DOHH2 (cell line): Measurements from ENCODE around the gene GCNT2.

ENCODE experiments used
- H3F3A ChIP-seq: fragments of 200-600 bp; sonication (generic), shearing (Covaris generic); 2 replicates; pipeline ENCODE4 v1.6.0; 2016; ENCODE audit warnings: antibody characterized with exemption, mild to moderate bottlenecking; ENCODE audit not compliant: control insufficient read depth, insufficient read depth
- H3K27ac ChIP-seq: fragments of 200-600 bp; sonication (generic); 2 replicates; pipeline ENCODE4 v1.5.1; 2014; ENCODE audit warnings: low read depth, mild to moderate bottlenecking, low read length, moderate library complexity
- H3K27me3 ChIP-seq: fragments of 200-600 bp; sonication (generic); 2 replicates; pipeline ENCODE4 v1.6.1; 2014; ENCODE audit warnings: mild to moderate bottlenecking, low read length, mixed read lengths; ENCODE audit not compliant: control insufficient read depth
- H3K36me3 ChIP-seq: fragments of 200-600 bp; sonication (generic); 2 replicates; pipeline ENCODE4 v1.6.1; 2014; ENCODE audit warnings: mild to moderate bottlenecking, low read length, moderate library complexity, mixed read lengths; ENCODE audit not compliant: control insufficient read depth
- H3K4me1 ChIP-seq: fragments of 200-600 bp; sonication (generic); 2 replicates; pipeline ENCODE4 v1.6.1; 2014; ENCODE audit warnings: mild to moderate bottlenecking, low read length, mixed read lengths; ENCODE audit not compliant: control insufficient read depth
- H3K4me2 ChIP-seq: fragments of 200-600 bp; sonication (generic); 2 replicates; pipeline ENCODE4 v1.6.0; 2014; ENCODE audit warnings: mild to moderate bottlenecking, low read length, moderate library complexity
- H3K4me3 ChIP-seq: fragments of 200-600 bp; sonication (generic); 2 replicates; pipeline ENCODE4 v1.5.1; 2014; ENCODE audit warnings: mild to moderate bottlenecking, low read length, mixed read lengths
- H3K79me2 ChIP-seq: fragments of 200-600 bp; sonication (generic); 2 replicates; pipeline ENCODE4 v1.6.1; 2014; ENCODE audit warnings: mild to moderate bottlenecking, low read length, mixed read lengths; ENCODE audit not compliant: control insufficient read depth
- H3K9me2 ChIP-seq: fragments of 200-600 bp; sonication (generic); replicated peaks from 2 replicates; pipeline ENCODE4 v1.6.1; 2014; ENCODE audit warnings: mild to moderate bottlenecking, low read length, mixed read lengths; ENCODE audit not compliant: control insufficient read depth
- H3K9me3 ChIP-seq: fragments of 200-600 bp; sonication (generic); 2 replicates; pipeline ENCODE4 v1.6.1; 2014; ENCODE audit warnings: antibody characterized with exemption, low read length, mixed read lengths; ENCODE audit not compliant: control insufficient read depth, insufficient read depth
- H4K20me1 ChIP-seq: fragments of 200-600 bp; sonication (generic); 2 replicates; pipeline ENCODE4 v1.6.0; 2014; ENCODE audit warnings: low read depth, mild to moderate bottlenecking, antibody characterized with exemption, low read length, moderate library complexity; ENCODE audit not compliant: control insufficient read depth, insufficient read depth
- CTCF ChIP-seq: fragments of 200-600 bp; sonication (generic); IDR thresholded peaks from one replicate; pipeline ENCODE4 v1.5.1; 2014; ENCODE audit warnings: antibody characterized with exemption, mild to moderate bottlenecking, low read depth, low read length; ENCODE audit not compliant: poor library complexity, severe bottlenecking
- EZH2phosphoT487 ChIP-seq: fragments of 200-600 bp; sonication (generic); IDR thresholded peaks from 2 replicates; pipeline ENCODE4 v1.6.1; 2017; ENCODE audit warnings: borderline replicate concordance, mild to moderate bottlenecking, antibody characterized with exemption, low read length, moderate library complexity, mixed read lengths

The GCNT2 gene

GRCh38 chr6:10564975-10565673 is 44.0 kb downstream of the GCNT2 start:
- no peak overlapping the region for H3K27ac ChIP-seq
- no peaks in the 10 kb centered on the region for H3K9me2 ChIP-seq
- peaks cover 40% of the 10 kb centered on the region for H3K79me2 ChIP-seq
- H4K20me1 ChIP-seq = no peaks in the 10 kb centered on the region
- H3K9me3 ChIP-seq = no peaks in the 10 kb centered on the region
- no peaks in the 10 kb centered on the region for H3K27me3 ChIP-seq
- H3K36me3 ChIP-seq = peaks cover 6% of the 10 kb centered on the region
- peaks cover 12% of the 10 kb centered on the region for H3K4me1 ChIP-seq
- no peak overlapping the region for H3K4me3 ChIP-seq
- no peak for TF ChIP-seq CTCF
- no peak for TF ChIP-seq EZH2phosphoT487
- H3F3A ChIP-seq = no peaks in the 10 kb centered on the region
- H3K4me2 ChIP-seq = no peak overlapping the region

- no peaks in the 10 kb centered on the region for H3K9me2 ChIP-seq
- TF ChIP-seq EZH2phosphoT487 = no peak
- no peak for TF ChIP-seq CTCF
- peaks cover 6% of the 10 kb centered on the region for H3K36me3 ChIP-seq
- no peak overlapping the region for H3K27ac ChIP-seq
- peaks cover 43% of the 10 kb centered on the region for H3K79me2 ChIP-seq
- H3K9me3 ChIP-seq = no peaks in the 10 kb centered on the region
- H3K4me2 ChIP-seq = no peak overlapping the region
- H3K27me3 ChIP-seq = no peaks in the 10 kb centered on the region
- no peaks in the 10 kb centered on the region for H3F3A ChIP-seq
- no peak overlapping the region for H3K4me3 ChIP-seq
- peaks cover 4% of the 10 kb centered on the region; the same call in 1 of the 2 replicates for H4K20me1 ChIP-seq
- H3K4me1 ChIP-seq = peaks cover 12% of the 10 kb centered on the region
Measured at GRCh38 chr6:10565913-10566312, 44.8 kb downstream of the GCNT2 start.

- Histone ChIP-seq H3K9me3 (no peaks in the 10 kb centered on the region), H3F3A (no peaks in the 10 kb centered on the region), H3K27me3 (no peaks in the 10 kb centered on the region), H4K20me1 (peaks cover 4% of the 10 kb centered on the region; the same call in 1 of the 2 replicates), H3K27ac (no peak overlapping the region), H3K4me1 (no peaks in the 10 kb centered on the region), H3K9me2 (no peaks in the 10 kb centered on the region), H3K36me3 (no peaks in the 10 kb centered on the region), H3K4me2 (no peak overlapping the region), H3K4me3 (no peak overlapping the region), H3K79me2 (peaks cover 43% of the 10 kb centered on the region)
- TF ChIP-seq EZH2phosphoT487 (no peak), CTCF (no peak)
Measured at GRCh38 chr6:10567256-10568026, 46.3 kb downstream of the GCNT2 start.
